ENCODE results near the gene PDIA5. TPM values are rescaled to one million over a fixed set of nuclear protein-coding genes. Genes with fewer than 3 reads are reported as not detected.

The PDIA5 gene
- total RNA-seq, 1 donor from 2014 or later: 128 TPM

DNA sequence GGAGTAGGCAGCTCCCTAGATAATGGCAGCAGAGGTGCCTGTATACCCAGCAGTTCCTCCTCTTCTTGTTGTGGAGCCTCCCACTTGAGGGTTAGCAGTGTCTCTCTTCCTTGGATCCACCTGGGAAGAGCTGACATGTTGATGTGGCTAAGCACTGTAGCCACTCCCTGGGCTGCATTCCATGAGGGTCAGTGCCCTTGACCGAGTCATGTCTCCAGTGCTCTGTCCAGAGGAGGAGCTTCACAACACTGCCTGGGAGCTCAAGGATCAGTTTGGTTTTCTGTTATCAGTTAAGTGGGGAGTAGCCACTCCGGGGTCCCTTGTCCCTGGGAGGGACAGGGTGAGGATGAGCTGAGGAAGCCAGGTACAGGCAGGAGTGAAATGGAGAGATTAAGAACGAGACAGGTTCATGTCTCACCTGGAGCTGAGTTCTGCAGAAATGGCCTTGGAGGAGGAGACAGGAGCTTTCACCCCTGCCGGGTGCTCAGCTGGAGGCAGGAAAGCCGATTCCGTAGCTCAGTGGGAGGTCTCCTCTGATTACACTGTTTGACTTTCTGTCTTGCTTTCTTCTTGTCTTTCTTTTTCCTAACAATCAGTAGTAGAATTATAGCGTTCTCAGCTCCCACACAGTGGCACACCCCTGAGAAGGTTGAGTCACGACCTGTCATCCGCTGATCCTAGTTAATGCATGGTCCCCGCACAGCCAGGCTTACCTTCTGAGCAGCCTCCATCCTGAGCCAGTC is 77.0 kb downstream of the PDIA5 start:
- no peaks in the 10 kb centered on the region for H3K9me3 Mint-ChIP-seq (ENCODE audit: low read depth)
- H3K4me1 Mint-ChIP-seq (ENCODE audit: low read depth): peaks cover 10% of the 10 kb centered on the region
- TF ChIP-seq, protein P1, sequence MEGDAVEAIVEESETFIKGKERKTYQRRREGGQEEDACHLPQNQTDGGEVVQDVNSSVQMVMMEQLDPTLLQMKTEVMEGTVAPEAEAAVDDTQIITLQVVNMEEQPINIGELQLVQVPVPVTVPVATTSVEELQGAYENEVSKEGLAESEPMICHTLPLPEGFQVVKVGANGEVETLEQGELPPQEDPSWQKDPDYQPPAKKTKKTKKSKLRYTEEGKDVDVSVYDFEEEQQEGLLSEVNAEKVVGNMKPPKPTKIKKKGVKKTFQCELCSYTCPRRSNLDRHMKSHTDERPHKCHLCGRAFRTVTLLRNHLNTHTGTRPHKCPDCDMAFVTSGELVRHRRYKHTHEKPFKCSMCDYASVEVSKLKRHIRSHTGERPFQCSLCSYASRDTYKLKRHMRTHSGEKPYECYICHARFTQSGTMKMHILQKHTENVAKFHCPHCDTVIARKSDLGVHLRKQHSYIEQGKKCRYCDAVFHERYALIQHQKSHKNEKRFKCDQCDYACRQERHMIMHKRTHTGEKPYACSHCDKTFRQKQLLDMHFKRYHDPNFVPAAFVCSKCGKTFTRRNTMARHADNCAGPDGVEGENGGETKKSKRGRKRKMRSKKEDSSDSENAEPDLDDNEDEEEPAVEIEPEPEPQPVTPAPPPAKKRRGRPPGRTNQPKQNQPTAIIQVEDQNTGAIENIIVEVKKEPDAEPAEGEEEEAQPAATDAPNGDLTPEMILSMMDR (IDR thresholded peaks at IDR 0.05): no peak
- no peak overlapping the region for H3K4me3 Mint-ChIP-seq (ENCODE audit: unreplicated experiment)
- no peaks in the 10 kb centered on the region for H3K27me3 Mint-ChIP-seq (ENCODE audit: low read depth)
- peaks cover 46% of the 10 kb centered on the region for H3K36me3 Mint-ChIP-seq (ENCODE audit: low read depth)
- DNase-seq (ENCODE audit: low spot score): peak; percentile 43
- peak overlapping the region; percentile 41 for H3K27ac Mint-ChIP-seq (ENCODE audit: unreplicated experiment)

DNA sequence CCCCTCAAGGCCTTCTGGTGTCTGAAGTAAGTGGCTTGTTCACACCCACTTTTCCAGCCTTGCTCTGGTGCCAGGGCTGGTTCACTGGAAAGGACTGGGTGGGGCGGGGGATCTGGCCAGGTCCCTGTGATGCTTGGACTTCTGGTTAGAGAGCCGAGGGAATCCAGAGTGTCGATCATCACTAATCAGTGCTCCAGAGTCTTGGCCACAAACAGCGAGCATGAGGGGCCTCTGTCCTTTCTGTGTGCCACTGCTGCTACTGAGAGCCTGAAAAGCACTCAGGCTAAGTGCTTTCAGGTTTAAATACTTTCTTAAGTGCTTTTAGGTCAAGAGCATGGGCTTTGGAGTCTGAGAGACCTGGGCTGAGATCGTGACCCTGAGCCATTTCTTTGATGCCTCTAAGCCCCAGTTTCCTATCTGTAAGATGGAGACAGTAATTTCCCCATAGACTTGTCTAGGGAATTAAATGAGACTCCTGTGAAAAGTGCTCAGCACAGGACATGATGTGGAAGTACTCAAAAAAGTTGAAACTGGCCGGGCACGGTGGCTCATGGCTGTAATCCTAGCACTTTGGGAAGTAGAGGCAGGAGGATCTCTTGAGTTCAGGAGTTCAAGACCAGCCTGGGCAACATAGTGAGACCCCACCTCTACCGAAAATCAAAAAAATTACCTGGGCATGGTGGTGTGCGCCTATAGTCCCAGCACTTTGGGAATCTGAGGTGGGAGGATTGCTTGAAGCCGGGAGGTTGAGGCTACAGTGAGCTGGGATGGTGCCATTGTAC is 81.1 kb downstream of the PDIA5 start:
- Mint-ChIP-seq H3K4me3 (ENCODE audit: unreplicated experiment) (no peak overlapping the region), H3K9me3 (ENCODE audit: low read depth) (no peaks in the 10 kb centered on the region), H3K4me1 (ENCODE audit: low read depth) (peaks cover 10% of the 10 kb centered on the region), H3K27ac (ENCODE audit: unreplicated experiment) (peak overlapping the region; percentile 27), H3K36me3 (ENCODE audit: low read depth) (peaks cover 56% of the 10 kb centered on the region), H3K27me3 (ENCODE audit: low read depth) (no peaks in the 10 kb centered on the region)
- peak; percentile 47 for DNase-seq (ENCODE audit: low spot score)
- TF ChIP-seq, protein P1 (IDR thresholded peaks at IDR 0.05): no peak

DNA sequence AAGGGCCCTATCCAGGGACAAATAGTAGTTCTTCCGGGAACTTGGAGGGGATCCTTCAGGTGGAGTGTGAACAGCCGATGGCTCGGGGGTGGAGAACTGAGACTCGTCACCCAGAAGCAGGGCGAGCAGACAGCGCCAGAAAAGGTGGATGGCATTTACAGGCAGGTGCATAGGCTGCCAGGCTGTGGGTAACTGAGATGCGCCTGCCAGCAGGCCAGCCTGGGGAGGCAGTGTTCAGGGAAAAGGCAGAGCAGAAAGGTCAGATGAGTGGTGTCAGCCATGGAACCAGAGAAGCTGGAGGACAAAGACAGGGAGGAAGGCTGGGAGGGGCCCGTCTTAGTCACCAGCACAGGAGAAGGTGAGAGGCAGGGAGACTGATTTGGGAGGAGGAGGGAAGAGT is 81.9 kb downstream of the PDIA5 start:
- Mint-ChIP-seq H3K27ac (ENCODE audit: unreplicated experiment) (peak overlapping the region; percentile 67), H3K4me1 (ENCODE audit: low read depth) (peaks cover 5% of the 10 kb centered on the region), H3K36me3 (ENCODE audit: low read depth) (peaks cover 52% of the 10 kb centered on the region), H3K9me3 (ENCODE audit: low read depth) (no peaks in the 10 kb centered on the region), H3K27me3 (ENCODE audit: low read depth) (no peaks in the 10 kb centered on the region), H3K4me3 (ENCODE audit: unreplicated experiment) (no peak overlapping the region)
- TF ChIP-seq, protein P1 (IDR thresholded peaks at IDR 0.05): no peak
- DNase-seq (ENCODE audit: low spot score): peak; percentile 48

DNA sequence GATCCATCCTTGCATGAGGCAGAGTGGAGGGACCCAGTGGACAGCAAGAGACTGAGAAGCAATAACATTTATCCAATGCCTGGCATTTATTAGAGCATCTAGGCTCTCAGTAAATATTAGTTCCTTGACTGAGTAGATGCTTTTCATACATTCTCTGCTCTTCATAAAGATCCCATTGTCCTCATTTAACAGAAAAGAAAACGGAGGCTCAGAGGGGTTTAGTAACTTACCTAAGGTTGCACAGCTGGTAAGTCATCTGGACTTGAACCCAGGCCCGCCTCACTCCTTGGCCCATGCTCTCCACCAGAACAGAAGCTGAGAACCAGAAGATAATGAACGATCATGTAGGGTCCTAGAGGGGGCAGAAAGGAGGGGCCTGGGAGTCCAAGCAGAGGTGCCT is 82.7 kb downstream of the PDIA5 start:
- DNase-seq (ENCODE audit: low spot score): peak; percentile 25
- Mint-ChIP-seq H3K9me3 (ENCODE audit: low read depth) (no peaks in the 10 kb centered on the region), H3K27me3 (ENCODE audit: low read depth) (no peaks in the 10 kb centered on the region), H3K27ac (ENCODE audit: unreplicated experiment) (peak overlapping the region; percentile 73), H3K4me3 (ENCODE audit: unreplicated experiment) (no peak overlapping the region), H3K4me1 (ENCODE audit: low read depth) (no peaks in the 10 kb centered on the region), H3K36me3 (ENCODE audit: low read depth) (peaks cover 49% of the 10 kb centered on the region)
- TF ChIP-seq, protein P1 (IDR thresholded peaks at IDR 0.05): no peak

DNA sequence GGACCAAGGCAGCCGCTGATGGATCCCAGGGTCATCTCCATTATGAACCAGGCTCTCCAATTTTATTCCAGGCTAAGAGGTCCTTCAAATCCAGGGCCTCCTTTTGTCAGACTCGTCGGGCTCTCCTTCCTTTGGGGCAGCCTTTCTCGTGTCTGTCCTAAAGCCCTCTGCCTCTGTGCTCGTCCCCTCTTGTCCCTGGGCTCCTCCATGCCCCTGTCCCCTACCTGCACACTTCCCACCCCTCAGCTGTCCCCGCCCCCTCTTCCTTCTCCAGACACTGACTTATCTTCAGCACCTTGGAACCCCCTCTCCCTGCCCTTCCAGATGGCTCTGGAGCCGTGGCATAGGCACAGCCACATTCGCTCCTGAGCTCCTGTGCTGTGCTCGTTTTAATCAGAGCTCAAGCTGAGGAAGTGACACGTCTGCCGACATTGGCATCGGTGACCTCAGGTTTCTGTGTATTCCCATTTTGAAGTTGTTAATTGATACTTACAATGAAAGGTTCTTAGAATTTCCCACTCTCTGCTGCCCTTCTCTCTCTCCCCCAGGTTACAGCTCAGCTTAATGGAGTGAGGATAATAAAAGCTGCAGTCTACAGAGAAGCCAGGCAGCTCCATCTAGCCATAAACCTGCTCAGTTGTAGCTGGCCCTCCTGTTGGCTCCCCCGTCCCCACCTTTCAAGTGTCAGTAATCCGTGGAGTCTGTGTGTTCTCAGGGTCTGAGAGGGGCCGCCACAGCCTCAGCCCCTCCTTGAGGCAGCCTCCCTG is 83.8 kb downstream of the PDIA5 start:
- Mint-ChIP-seq H3K36me3 (ENCODE audit: low read depth) (peaks cover 43% of the 10 kb centered on the region), H3K9me3 (ENCODE audit: low read depth) (no peaks in the 10 kb centered on the region)
- TF ChIP-seq, protein P1 (IDR thresholded peaks at IDR 0.05): no peak

More for the DNA sequence above, 83.8 kb downstream of the PDIA5 start:
- Mint-ChIP-seq H3K27ac (ENCODE audit: unreplicated experiment) (no peak overlapping the region), H3K4me3 (ENCODE audit: unreplicated experiment) (no peak overlapping the region), H3K27me3 (ENCODE audit: low read depth) (no peaks in the 10 kb centered on the region), H3K4me1 (ENCODE audit: low read depth) (no peaks in the 10 kb centered on the region)
- DNase-seq (ENCODE audit: low spot score): peak; percentile 42

Data from chondrocyte (in vitro differentiated cells).